Stomach (tissue), 4 donors: ENCODE measurements around the gene FRMD1.

ENCODE experiments used
- POLR2A ChIP-seq, 4 donors: fragments of 450-650 bp; IDR thresholded peaks; one replicate each; pipeline ENCODE4 v1.6.1; 2016; ENCODE audit warnings: antibody characterized with exemption in 4 of 4, control low read depth in 2 of 4, mild to moderate bottlenecking in 1 of 4, moderate library complexity in 1 of 4
- POLR2AphosphoS5 ChIP-seq, 3 donors: sonication (generic); formaldehyde crosslinking; IDR thresholded peaks; one replicate each; pipeline ENCODE4 v1.6.1; 2016; ENCODE audit warnings: antibody characterized with exemption in 3 of 3
- TF ChIP-seq, protein P1 (sequence below), 7 experiments: fragments of 450-650 bp in 4 of 7; fragments of 200-600 bp in 3 of 7; sonication (generic) in 3 of 7; IDR thresholded peaks; one replicate each; pipeline ENCODE4 v1.5.1; 2016 to 2019; ENCODE audit warnings: antibody characterized with exemption in 7 of 7, control low read depth in 2 of 7, mild to moderate bottlenecking in 1 of 7

DNA sequence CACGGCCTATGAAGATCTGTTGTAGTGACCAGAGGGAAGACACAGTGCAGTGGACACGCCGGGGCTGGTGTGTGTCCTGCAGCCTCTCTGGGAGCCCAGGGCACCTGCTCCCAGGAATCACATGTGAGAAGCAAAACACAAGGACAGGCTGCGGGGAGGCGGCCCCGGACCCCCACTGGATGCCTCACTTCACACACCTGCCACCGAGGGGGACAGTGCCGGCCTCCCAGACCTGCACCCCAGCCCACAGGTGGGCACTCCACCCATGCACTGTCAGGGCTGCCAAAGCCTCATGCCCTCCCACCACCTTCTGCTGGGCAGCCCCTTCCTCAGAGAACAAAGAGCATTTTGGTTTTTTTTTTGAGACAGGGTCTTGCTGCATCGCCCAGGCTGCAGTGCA is 27.4 kb downstream of the FRMD1 start:
- TF ChIP-seq, protein P1, sequence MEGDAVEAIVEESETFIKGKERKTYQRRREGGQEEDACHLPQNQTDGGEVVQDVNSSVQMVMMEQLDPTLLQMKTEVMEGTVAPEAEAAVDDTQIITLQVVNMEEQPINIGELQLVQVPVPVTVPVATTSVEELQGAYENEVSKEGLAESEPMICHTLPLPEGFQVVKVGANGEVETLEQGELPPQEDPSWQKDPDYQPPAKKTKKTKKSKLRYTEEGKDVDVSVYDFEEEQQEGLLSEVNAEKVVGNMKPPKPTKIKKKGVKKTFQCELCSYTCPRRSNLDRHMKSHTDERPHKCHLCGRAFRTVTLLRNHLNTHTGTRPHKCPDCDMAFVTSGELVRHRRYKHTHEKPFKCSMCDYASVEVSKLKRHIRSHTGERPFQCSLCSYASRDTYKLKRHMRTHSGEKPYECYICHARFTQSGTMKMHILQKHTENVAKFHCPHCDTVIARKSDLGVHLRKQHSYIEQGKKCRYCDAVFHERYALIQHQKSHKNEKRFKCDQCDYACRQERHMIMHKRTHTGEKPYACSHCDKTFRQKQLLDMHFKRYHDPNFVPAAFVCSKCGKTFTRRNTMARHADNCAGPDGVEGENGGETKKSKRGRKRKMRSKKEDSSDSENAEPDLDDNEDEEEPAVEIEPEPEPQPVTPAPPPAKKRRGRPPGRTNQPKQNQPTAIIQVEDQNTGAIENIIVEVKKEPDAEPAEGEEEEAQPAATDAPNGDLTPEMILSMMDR (IDR thresholded peaks at IDR 0.05): no peak
- TF ChIP-seq POLR2A (IDR thresholded peaks at IDR 0.05) (no peak), POLR2AphosphoS5 (IDR thresholded peaks at IDR 0.05) (no peak)
